AG09319 (cell line): ENCODE results near the gene KDM1B.

Experiments used
- DNase-seq: peaks from one replicate; pipeline ENCODE4 v3.0.0-alpha.2; 2010; ENCODE audit warnings: low read depth; ENCODE audit errors: extremely low read depth
- CTCF ChIP-seq: IDR thresholded peaks from 2 replicates; pipeline ENCODE4 v1.5.1; 2011; ENCODE audit warnings: low read depth, mild to moderate bottlenecking, inconsistent platforms, low read length, moderate library complexity

Gene KDM1B

GRCh38 chr6:18121580-18122127, 33.6 kb upstream of the KDM1B start:
- no peak for TF ChIP-seq CTCF
- DNase-seq, result no peak

- peak; percentile 57 for DNase-seq
- peak; percentile 89 for TF ChIP-seq CTCF
Observed at GRCh38 chr6:18122128-18123093, 32.8 kb upstream of the KDM1B start, which contains the start of gene NHLRC1. Gene NHLRC1, minus strand, starts transcription at chr6:18122677. Its CDS starts 71 bp downstream, at chr6:18122606.

- DNase-seq, result no peak
- TF ChIP-seq CTCF, result no peak
Observed at GRCh38 chr6:18126121-18126520, 29.1 kb upstream of the KDM1B start.

- TF ChIP-seq CTCF, result no peak
- no peak for DNase-seq
Observed at GRCh38 chr6:18132346-18132745, 22.9 kb upstream of the KDM1B start.

GRCh38 chr6:18135171-18135570, 20.1 kb upstream of the KDM1B start:
- TF ChIP-seq CTCF, result no peak
- no peak for DNase-seq

- no peak for TF ChIP-seq CTCF
- DNase-seq, result no peak
Observed at GRCh38 chr6:18136260-18136659, 19.0 kb upstream of the KDM1B start.

- DNase-seq, result no peak
- no peak for TF ChIP-seq CTCF
Observed at GRCh38 chr6:18138906-18139305, 16.3 kb upstream of the KDM1B start.
